ENCODE measurements around the gene MROH2A. TPM values are rescaled to one million over a fixed set of nuclear protein-coding genes. Genes with fewer than 3 reads are reported as not detected.
"Not testable (repeated sequence)": the region's sequence is repeated elsewhere in the genome, so short reads cannot be mapped to it uniquely, and the experiment has no call there.

Gene MROH2A
- not detected for total RNA-seq

- Mint-ChIP-seq H3K36me3 (no peaks in the 10 kb centered on the region), H3K27ac (no peak within 1 kb of the TSS)
Observed at GRCh38 chr2:233778030-233778429, at the start of gene MROH2A. Gene MROH2A (plus strand): TSS chr2:233778330. CDS start chr2:233779359, 1,029 bp downstream.

GRCh38 chr2:233728723-233729301, 49.3 kb upstream of the MROH2A start, which contains the start of gene UGT1A3:
Gene UGT1A3 (plus strand): TSS chr2:233729042. CDS start chr2:233729127, 85 bp downstream.
- Mint-ChIP-seq H3K27me3 (peaks cover 16% of the 10 kb centered on the region), H3K9me3 (no peaks in the 10 kb centered on the region), H3K4me1 (no peaks in the 10 kb centered on the region), H3K27ac (no peak within 1 kb of the TSS), H3K36me3 (no peaks in the 10 kb centered on the region), H3K4me3 (no peak within 1 kb of the TSS)
- DNase-seq = no peak

More at GRCh38 chr2:233778030-233778429, at the start of gene MROH2A:
- H3K27me3 Mint-ChIP-seq = peaks cover 13% of the 10 kb centered on the region
- H3K4me3 Mint-ChIP-seq = no peak within 1 kb of the TSS
- peaks cover 12% of the 10 kb centered on the region for H3K9me3 Mint-ChIP-seq
- H3K4me1 Mint-ChIP-seq = no peaks in the 10 kb centered on the region
- DNase-seq = no peak

GRCh38 chr2:233736868-233737653, 41.1 kb upstream of the MROH2A start:
- not testable (repeated sequence) for DNase-seq, H3K4me1 Mint-ChIP-seq, H3K9me3 Mint-ChIP-seq, H3K27ac Mint-ChIP-seq, H3K4me3 Mint-ChIP-seq, H3K36me3 Mint-ChIP-seq
- peaks cover 16% of the 10 kb centered on the region for H3K27me3 Mint-ChIP-seq

- DNase-seq = no peak
- Mint-ChIP-seq H3K27me3 (peaks cover 17% of the 10 kb centered on the region), H3K4me1 (no peaks in the 10 kb centered on the region), H3K9me3 (no peaks in the 10 kb centered on the region), H3K27ac (no peak overlapping the region), H3K36me3 (no peaks in the 10 kb centered on the region), H3K4me3 (no peak overlapping the region)
Observed at GRCh38 chr2:233740870-233741269, 37.3 kb upstream of the MROH2A start.

- H3K36me3 Mint-ChIP-seq = no peaks in the 10 kb centered on the region
- no peak overlapping the region for H3K27ac Mint-ChIP-seq
- H3K4me3 Mint-ChIP-seq = no peak overlapping the region
- H3K4me1 Mint-ChIP-seq = no peaks in the 10 kb centered on the region
- no peak for DNase-seq
- peaks cover 12% of the 10 kb centered on the region for H3K27me3 Mint-ChIP-seq
- H3K9me3 Mint-ChIP-seq = no peaks in the 10 kb centered on the region
Observed at GRCh38 chr2:233743464-233744259, 34.5 kb upstream of the MROH2A start.

- peaks cover 18% of the 10 kb centered on the region for H3K27me3 Mint-ChIP-seq
- no peak overlapping the region for H3K27ac Mint-ChIP-seq
- H3K36me3 Mint-ChIP-seq = no peaks in the 10 kb centered on the region
- H3K9me3 Mint-ChIP-seq = peaks cover 5% of the 10 kb centered on the region
- H3K4me3 Mint-ChIP-seq = no peak overlapping the region
- no peak for DNase-seq
- no peaks in the 10 kb centered on the region for H3K4me1 Mint-ChIP-seq
Observed at GRCh38 chr2:233745073-233745755, 32.9 kb upstream of the MROH2A start.

- not testable (repeated sequence) for H3K9me3 Mint-ChIP-seq, H3K4me3 Mint-ChIP-seq, DNase-seq, H3K27ac Mint-ChIP-seq, H3K4me1 Mint-ChIP-seq, H3K36me3 Mint-ChIP-seq
- peaks cover 20% of the 10 kb centered on the region for H3K27me3 Mint-ChIP-seq
Observed at GRCh38 chr2:233745838-233746237, 32.3 kb upstream of the MROH2A start.

GRCh38 chr2:233746475-233747282, 31.5 kb upstream of the MROH2A start:
- Mint-ChIP-seq H3K4me1 (no peaks in the 10 kb centered on the region), H3K27ac (no peak overlapping the region), H3K36me3 (no peaks in the 10 kb centered on the region), H3K4me3 (no peak overlapping the region), H3K9me3 (peaks cover 6% of the 10 kb centered on the region), H3K27me3 (peaks cover 20% of the 10 kb centered on the region)
- DNase-seq = no peak

- Mint-ChIP-seq H3K4me3 (no peak overlapping the region), H3K27me3 (peaks cover 20% of the 10 kb centered on the region), H3K36me3 (no peaks in the 10 kb centered on the region), H3K4me1 (no peaks in the 10 kb centered on the region), H3K27ac (no peak overlapping the region), H3K9me3 (peaks cover 6% of the 10 kb centered on the region)
- DNase-seq = no peak
Observed at GRCh38 chr2:233747283-233747544, 30.9 kb upstream of the MROH2A start.

- H3K36me3 Mint-ChIP-seq, H3K4me1 Mint-ChIP-seq, H3K4me3 Mint-ChIP-seq, H3K27ac Mint-ChIP-seq, H3K9me3 Mint-ChIP-seq, DNase-seq: not testable (repeated sequence)
- peaks cover 17% of the 10 kb centered on the region for H3K27me3 Mint-ChIP-seq
Observed at GRCh38 chr2:233750689-233751088, 27.4 kb upstream of the MROH2A start.

- H3K27me3 Mint-ChIP-seq = peaks cover 15% of the 10 kb centered on the region
- not testable (repeated sequence) for DNase-seq, H3K4me3 Mint-ChIP-seq, H3K36me3 Mint-ChIP-seq, H3K27ac Mint-ChIP-seq, H3K4me1 Mint-ChIP-seq, H3K9me3 Mint-ChIP-seq
Observed at GRCh38 chr2:233751212-233752009, 26.7 kb upstream of the MROH2A start.

- no peaks in the 10 kb centered on the region for H3K4me1 Mint-ChIP-seq
- H3K27ac Mint-ChIP-seq = no peak overlapping the region
- peaks cover 4% of the 10 kb centered on the region for H3K9me3 Mint-ChIP-seq
- DNase-seq = no peak
- no peaks in the 10 kb centered on the region for H3K36me3 Mint-ChIP-seq
- H3K4me3 Mint-ChIP-seq = no peak overlapping the region
- H3K27me3 Mint-ChIP-seq = peaks cover 4% of the 10 kb centered on the region
Observed at GRCh38 chr2:233754872-233755611, 23.1 kb upstream of the MROH2A start.

GRCh38 chr2:233756429-233757081, 21.6 kb upstream of the MROH2A start:
- no peaks in the 10 kb centered on the region for H3K4me1 Mint-ChIP-seq
- H3K27ac Mint-ChIP-seq = no peak overlapping the region
- peaks cover 1% of the 10 kb centered on the region for H3K9me3 Mint-ChIP-seq
- H3K27me3 Mint-ChIP-seq = no peaks in the 10 kb centered on the region
- no peak overlapping the region for H3K4me3 Mint-ChIP-seq
- H3K36me3 Mint-ChIP-seq = no peaks in the 10 kb centered on the region
- DNase-seq = no peak
